Inflammatory macrophage treated with lipopolysaccharide for 4 hours (primary cell): ENCODE results near the gene SMC1B.
"Not testable (repeated sequence)": the region's sequence is repeated elsewhere in the genome, so short reads cannot be mapped to it uniquely, and the experiment has no call there.

ENCODE experiments used
- DNase-seq: peaks from one replicate; pipeline ENCODE4 v3.0.0-alpha.2; 2020

SMC1B gene

GRCh38 chr22:45442116-45442515, 28.7 kb upstream of the SMC1B start:
- no peak for DNase-seq

GRCh38 chr22:45441138-45441537, 27.7 kb upstream of the SMC1B start:
- DNase-seq, result peak; percentile 32

GRCh38 chr22:45440688-45441087, 27.3 kb upstream of the SMC1B start:
- DNase-seq, result not testable (repeated sequence)

GRCh38 chr22:45438336-45438735, 24.9 kb upstream of the SMC1B start:
- DNase-seq, result peak; percentile 27

GRCh38 chr22:45436871-45437517, 23.6 kb upstream of the SMC1B start:
- DNase-seq, result not testable (repeated sequence)

GRCh38 chr22:45435544-45436139, 22.2 kb upstream of the SMC1B start:
- DNase-seq, result peak; percentile 83

GRCh38 chr22:45434981-45435380, 21.6 kb upstream of the SMC1B start:
- peak; percentile 62 for DNase-seq

- no peak for DNase-seq
Observed at GRCh38 chr22:45430871-45431270, 17.5 kb upstream of the SMC1B start.

- peak; percentile 46 for DNase-seq
Observed at GRCh38 chr22:45429981-45430775, 16.8 kb upstream of the SMC1B start.

GRCh38 chr22:45429424-45429823, 16.0 kb upstream of the SMC1B start:
- DNase-seq, result no peak

GRCh38 chr22:45428391-45429385, 15.3 kb upstream of the SMC1B start:
- no peak for DNase-seq

GRCh38 chr22:45427114-45427513, 13.7 kb upstream of the SMC1B start:
- DNase-seq, result no peak

GRCh38 chr22:45426387-45426786, 13.0 kb upstream of the SMC1B start:
- DNase-seq, result no peak

GRCh38 chr22:45425531-45426265, 12.3 kb upstream of the SMC1B start:
- no peak for DNase-seq

- DNase-seq, result peak; percentile 44
Observed at GRCh38 chr22:45425101-45425500, 11.7 kb upstream of the SMC1B start.

- peak; percentile 94 for DNase-seq
Observed at GRCh38 chr22:45424241-45424731, 10.9 kb upstream of the SMC1B start.

- DNase-seq, result no peak
Observed at GRCh38 chr22:45423524-45423923, 10.1 kb upstream of the SMC1B start.

- DNase-seq, result peak; percentile 33
Observed at GRCh38 chr22:45422237-45422983, 9.0 kb upstream of the SMC1B start.

GRCh38 chr22:45421349-45422055, 8.1 kb upstream of the SMC1B start:
- peak; percentile 81 for DNase-seq

GRCh38 chr22:45420539-45420938, 7.1 kb upstream of the SMC1B start:
- no peak for DNase-seq
